ENCODE measurements around the gene MYH1. TPM values are rescaled to one million over a fixed set of nuclear protein-coding genes. Genes with fewer than 3 reads are reported as not detected.

The MYH1 gene
- total and polyA plus RNA-seq, 2 of the 8 experiments (the other 6 are each of a cell fraction or from before 2014, with no cell fraction given), result not detected

DNA sequence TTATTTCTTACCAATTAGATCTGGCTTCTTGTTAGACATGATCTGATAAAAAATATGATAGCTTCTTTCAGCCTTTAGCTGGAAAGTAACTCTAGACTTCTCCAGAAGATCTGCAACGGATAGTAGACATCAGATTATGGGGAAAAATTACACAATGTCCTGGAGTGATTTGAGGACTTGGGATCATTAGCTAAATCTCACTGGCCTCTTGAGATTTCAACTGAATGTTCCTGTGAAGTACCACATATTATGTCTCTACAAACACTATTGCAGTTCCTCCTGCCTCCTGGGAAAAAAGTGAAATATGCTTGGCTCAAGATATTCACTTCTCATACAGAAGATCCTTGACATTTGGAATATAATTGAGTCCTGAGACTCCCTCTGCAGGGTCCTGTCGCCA is 5.5 kb downstream of the MYH1 start:
- Histone ChIP-seq H4K91ac (replicated peaks; ENCODE audit: insufficient read length, low read length) (no peak overlapping the region), H3K56ac (replicated peaks; ENCODE audit: insufficient read length, low read depth, low read length) (no peak overlapping the region), H3K27ac (ENCODE audit: low read depth, low read length) (no peak overlapping the region), H3K18ac (ENCODE audit: extremely low read depth, low read length) (no peak overlapping the region), H2BK12ac (ENCODE audit: low read depth, low read length) (no peak overlapping the region), H3K4me2 (ENCODE audit: insufficient read depth in 1 of 2, low read depth in 2 of 2, low read length in 2 of 2) (no peak overlapping the region), H3K9me3 (ENCODE audit: insufficient read depth in 2 of 2, low read depth in 1 of 2, low read length in 1 of 2) (no peaks in the 10 kb centered on the region), H3K4ac (replicated peaks; ENCODE audit: insufficient read length, low read depth, low read length) (no peak overlapping the region), H3K9ac (replicated peaks in 1 of 4; ENCODE audit: extremely low read depth in 1 of 4, low read depth in 3 of 4, low read length in 3 of 4) (no peak overlapping the region), H4K5ac (ENCODE audit: insufficient read length, low read depth, low read length) (no peak overlapping the region), H2BK5ac (ENCODE audit: low read depth, low read length) (no peak overlapping the region), H2BK120ac (replicated peaks; ENCODE audit: low read depth, low read length) (no peak overlapping the region), H3K23ac (ENCODE audit: insufficient read length) (no peak overlapping the region), H2BK20ac (ENCODE audit: low read length) (no peak overlapping the region), H3K36me3 (ENCODE audit: control insufficient read depth in 2 of 4, insufficient read depth in 4 of 4, low read length in 3 of 4) (no peaks in the 10 kb centered on the region), H2AFZ (ENCODE audit: low read length) (no peak overlapping the region), H3K27me3 (replicated peaks in 1 of 4; ENCODE audit: control insufficient read depth in 3 of 4, extremely low read depth in 1 of 4, insufficient read depth in 3 of 4, low read length in 3 of 4) (no peaks in the 10 kb centered on the region), H3K14ac (ENCODE audit: insufficient read length) (no peak overlapping the region), H3K4me3 (ENCODE audit: extremely low read depth in 1 of 4, insufficient read depth in 2 of 4, low read depth in 3 of 4, low read length in 4 of 4) (no peak overlapping the region), H3K79me2 (ENCODE audit: control insufficient read depth in 1 of 2, insufficient read depth in 2 of 2, low read length in 2 of 2) (no peaks in the 10 kb centered on the region), H3K4me1 (replicated peaks in 1 of 4; ENCODE audit: control insufficient read depth in 3 of 4, insufficient read depth in 4 of 4, low read length in 3 of 4) (0 out of 7 replicates have a peak, but pooled peaks cover 0 to 2% (median under 1%) of the 10 kb centered on the region in 4 experiments), H2BK15ac (ENCODE audit: low read length) (no peak overlapping the region), H2AK5ac (ENCODE audit: low read depth, low read length) (no peak overlapping the region), H4K8ac (ENCODE audit: extremely low read depth, insufficient read depth, low read length) (no peak overlapping the region), H4K20me1 (replicated peaks in 1 of 2; ENCODE audit: control insufficient read depth in 1 of 2, insufficient read depth in 2 of 2, low read length in 2 of 2) (no peaks in the 10 kb centered on the region), H3K23me2 (ENCODE audit: low read depth, low read length) (no peaks in the 10 kb centered on the region), H3K79me1 (ENCODE audit: low read depth, low read length) (no peaks in the 10 kb centered on the region)
- WGBS, 2 experiments (ENCODE audit: extremely low coverage in 1 of 2, insufficient coverage in 1 of 2, insufficient read length in 1 of 2, insufficient replicate concordance in 2 of 2, low coverage in 1 of 2, low lambda C conversion rate in 2 of 2, missing lambda C conversion rate in 1 of 2), result 90% methylated on average over 2 of the region's 2 CpGs; no CpG with 5 or more reads in 1 of the 2 experiments
- FAIRE-seq, result no peak
- ChIA-PET POLR2A (ENCODE audit: partially characterized antibody) (no interaction called here), CTCF (ENCODE audit: partially characterized antibody) (interaction anchor here (0.6 to 3.4 kb wide), 8 partner anchors 8 to 588 kb away, joined by 3 to 22 read pairs (median 4); no protein-coding TSS in a partner anchor)
- DNase-seq (ENCODE audit: low read depth in 1 of 2, low spot score in 2 of 2), result no peak
- TF ChIP-seq TEAD4 (IDR thresholded peaks at IDR 0.05; ENCODE audit: low read depth, low read length) (no peak), ATF2 (IDR thresholded peaks at IDR 0.05; ENCODE audit: low read length) (no peak), RFX5 (IDR thresholded peaks at IDR 0.05; ENCODE audit: borderline replicate concordance, low read depth, low read length) (no peak), SP1 (IDR thresholded peaks at IDR 0.05; ENCODE audit: low read depth, low read length) (no peak), CEBPB (IDR thresholded peaks at IDR 0.05; ENCODE audit: low read depth, low read length) (no peak), SIRT6 (IDR thresholded peaks at IDR 0.05; ENCODE audit: low read length) (no peak)
- TF ChIP-seq, protein P1, sequence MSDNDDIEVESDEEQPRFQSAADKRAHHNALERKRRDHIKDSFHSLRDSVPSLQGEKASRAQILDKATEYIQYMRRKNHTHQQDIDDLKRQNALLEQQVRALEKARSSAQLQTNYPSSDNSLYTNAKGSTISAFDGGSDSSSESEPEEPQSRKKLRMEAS (IDR thresholded peaks at IDR 0.05), result no peak

All from H1 (cell line).